IPS DF 6.9 (cell line): ENCODE data around the gene SPHK2.
A peak's percentile ranks its signal among the peaks of the same experiment; 100 is the strongest.
"Not testable (repeated sequence)": the region's sequence is repeated elsewhere in the genome, so short reads cannot be mapped to it uniquely, and the experiment has no call there.

Experiments
- DNase-seq: peaks from one replicate; pipeline ENCODE4 v3.0.0-alpha.2; 2013; ENCODE audit warnings: low read depth, low spot score
- H3K27ac ChIP-seq: one replicate; pipeline ENCODE4 v1.5.1; 2013; ENCODE audit warnings: low read length, control low read depth
- H3K27me3 ChIP-seq: 2 replicates; pipeline ENCODE4 v1.6.1; 2013; ENCODE audit warnings: mild to moderate bottlenecking, low read length; ENCODE audit not compliant: control insufficient read depth, insufficient read depth
- H3K36me3 ChIP-seq: 2 replicates; pipeline ENCODE4 v1.6.1; 2013; ENCODE audit warnings: low read length; ENCODE audit not compliant: control insufficient read depth, insufficient read depth
- H3K4me1 ChIP-seq: 2 replicates; pipeline ENCODE4 v1.6.1; 2013; ENCODE audit warnings: low read length; ENCODE audit not compliant: control insufficient read depth, insufficient read depth
- H3K4me3 ChIP-seq: 2 replicates; pipeline ENCODE4 v1.5.1; 2013; ENCODE audit warnings: mild to moderate bottlenecking, low read length
- H3K9me3 ChIP-seq: 2 replicates; pipeline ENCODE4 v1.6.1; 2013; ENCODE audit warnings: low read length, inconsistent platforms; ENCODE audit not compliant: control insufficient read depth, insufficient read depth
- WGBS: extraction: QIAGEN DNeasy Blood & Tissue Kit; methylation state at CpG from one replicate; pipeline ENCODE4 v1.1.7; 2013; ENCODE audit warnings: mixed read lengths, missing lambda C conversion rate; ENCODE audit not compliant: insufficient read length, insufficient coverage; 5-methylcytosine and 5-hydroxymethylcytosine counted together

The SPHK2 gene

DNA sequence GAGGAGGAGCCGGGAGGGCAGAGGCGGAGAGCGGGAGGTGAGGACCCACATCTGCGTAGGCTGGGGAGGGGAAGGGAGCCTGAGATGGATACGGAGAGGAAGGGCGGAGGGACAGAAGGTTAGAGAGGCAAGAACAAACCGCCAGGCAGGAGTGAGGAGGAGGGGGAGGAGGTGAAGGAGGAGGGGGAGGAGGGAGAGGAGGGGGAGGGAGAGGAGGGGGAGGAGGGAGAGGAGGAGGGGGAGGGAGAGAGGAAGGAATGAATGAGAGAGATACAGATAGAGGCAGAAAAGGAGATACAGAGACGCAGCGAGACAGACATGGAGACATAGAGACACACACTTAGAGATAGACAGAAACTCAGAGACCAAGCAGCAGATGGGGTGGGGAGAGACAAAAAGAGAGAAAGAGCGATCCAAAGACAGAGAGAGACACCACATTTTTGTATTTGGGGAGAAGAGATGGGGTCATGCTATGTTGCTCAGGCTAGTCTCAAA, 27.5 kb downstream of the SPHK2 start:
- Histone ChIP-seq H3K4me3 (no peak overlapping the region; the same call in 1 of the 2 replicates), H3K27me3 (no peaks in the 10 kb centered on the region), H3K36me3 (no peaks in the 10 kb centered on the region), H3K4me1 (no peaks in the 10 kb centered on the region), H3K27ac (no peak overlapping the region), H3K9me3 (no peaks in the 10 kb centered on the region)
- peak; percentile 83 for DNase-seq
- WGBS, result no CpG with 5 or more reads among the region's 10 CpGs

DNA sequence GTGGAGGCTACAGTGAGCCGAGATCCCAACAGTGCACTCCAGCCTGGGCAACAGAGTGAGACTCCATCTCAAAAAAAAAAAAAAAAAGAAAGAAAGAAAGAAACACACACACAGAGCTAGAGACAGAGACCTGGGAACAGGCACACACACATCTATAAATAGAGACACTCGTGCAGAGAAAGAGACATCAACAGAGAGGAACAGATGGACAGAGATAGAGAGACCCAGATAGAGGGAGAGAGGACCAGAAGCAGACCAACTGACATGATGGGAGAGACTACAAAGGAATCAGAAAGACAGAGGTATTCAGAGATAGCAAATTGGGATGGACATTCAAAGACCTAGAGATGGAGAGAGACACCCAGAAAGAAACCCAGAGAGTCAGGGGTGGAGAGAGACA, 28.8 kb downstream of the SPHK2 start:
- no CpG with 5 or more reads among the region's 2 CpGs for WGBS
- H3K4me3 ChIP-seq, result no peak overlapping the region
- no peaks in the 10 kb centered on the region for H3K9me3 ChIP-seq
- no peaks in the 10 kb centered on the region for H3K4me1 ChIP-seq
- H3K36me3 ChIP-seq, result no peaks in the 10 kb centered on the region
- no peaks in the 10 kb centered on the region for H3K27me3 ChIP-seq
- no peak overlapping the region for H3K27ac ChIP-seq
- DNase-seq, result no peak

DNA sequence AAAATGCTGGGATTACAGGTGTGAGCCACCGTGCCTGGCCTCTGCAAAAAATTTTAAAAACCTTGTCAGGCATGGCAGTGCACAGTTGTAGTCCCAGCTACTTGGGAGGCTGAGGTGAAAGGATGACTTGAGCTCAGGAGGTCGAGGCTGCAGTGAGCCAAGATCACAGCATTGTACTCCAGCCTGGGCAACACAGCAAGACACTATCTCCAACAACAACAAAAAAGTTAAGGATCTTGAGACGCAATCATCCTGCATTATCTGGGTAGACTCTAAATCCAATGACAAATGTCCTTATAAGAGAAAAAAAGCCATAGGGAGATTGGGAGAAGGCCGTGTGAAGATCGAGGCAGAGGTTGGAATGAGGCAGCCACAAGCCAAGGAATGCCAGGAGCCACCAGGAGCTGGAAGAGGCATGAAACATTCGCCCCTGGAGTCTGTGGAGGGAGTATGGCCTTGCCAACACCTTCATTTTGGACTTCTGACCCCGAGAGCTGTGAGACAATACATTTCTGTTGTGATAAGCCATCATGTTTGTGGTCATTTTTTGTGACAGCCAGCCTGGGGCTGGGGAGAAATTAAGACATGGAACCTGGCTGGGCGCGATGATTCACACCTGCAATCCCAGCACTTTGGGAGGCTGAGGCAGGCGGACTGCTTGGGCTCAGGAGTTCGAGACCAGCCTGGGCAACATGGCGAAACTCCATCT, 31.8 kb downstream of the SPHK2 start:
- Histone ChIP-seq H3K36me3 (no peaks in the 10 kb centered on the region), H3K4me1 (no peaks in the 10 kb centered on the region), H3K27ac (no peak overlapping the region), H3K9me3 (no peaks in the 10 kb centered on the region), H3K4me3 (no peak overlapping the region), H3K27me3 (no peaks in the 10 kb centered on the region)
- WGBS, result no CpG with 5 or more reads among the region's 12 CpGs
- no peak for DNase-seq

DNA sequence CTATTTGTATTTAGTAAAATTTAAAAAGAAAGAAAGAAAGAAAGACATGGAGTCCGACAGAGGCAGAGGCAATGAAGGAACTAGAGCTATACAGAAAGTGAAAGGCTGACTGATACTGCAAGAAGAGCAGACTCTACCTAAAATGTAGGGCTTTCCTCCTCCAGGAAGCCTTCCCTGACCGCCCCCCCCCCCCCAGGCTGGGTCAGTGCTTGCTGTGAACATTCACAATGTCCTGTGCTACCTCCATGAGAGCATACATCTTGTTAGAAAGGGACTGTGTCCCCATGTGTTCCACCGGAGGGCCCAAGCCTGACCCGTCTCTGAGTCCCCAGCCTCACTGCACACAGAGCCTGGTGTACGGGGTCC, 32.4 kb downstream of the SPHK2 start:
- Histone ChIP-seq H3K4me3 (no peak overlapping the region), H3K27ac (no peak overlapping the region), H3K27me3 (no peaks in the 10 kb centered on the region), H3K36me3 (no peaks in the 10 kb centered on the region), H3K9me3 (no peaks in the 10 kb centered on the region), H3K4me1 (no peaks in the 10 kb centered on the region)
- WGBS, result no CpG with 5 or more reads among the region's 5 CpGs
- no peak for DNase-seq

DNA sequence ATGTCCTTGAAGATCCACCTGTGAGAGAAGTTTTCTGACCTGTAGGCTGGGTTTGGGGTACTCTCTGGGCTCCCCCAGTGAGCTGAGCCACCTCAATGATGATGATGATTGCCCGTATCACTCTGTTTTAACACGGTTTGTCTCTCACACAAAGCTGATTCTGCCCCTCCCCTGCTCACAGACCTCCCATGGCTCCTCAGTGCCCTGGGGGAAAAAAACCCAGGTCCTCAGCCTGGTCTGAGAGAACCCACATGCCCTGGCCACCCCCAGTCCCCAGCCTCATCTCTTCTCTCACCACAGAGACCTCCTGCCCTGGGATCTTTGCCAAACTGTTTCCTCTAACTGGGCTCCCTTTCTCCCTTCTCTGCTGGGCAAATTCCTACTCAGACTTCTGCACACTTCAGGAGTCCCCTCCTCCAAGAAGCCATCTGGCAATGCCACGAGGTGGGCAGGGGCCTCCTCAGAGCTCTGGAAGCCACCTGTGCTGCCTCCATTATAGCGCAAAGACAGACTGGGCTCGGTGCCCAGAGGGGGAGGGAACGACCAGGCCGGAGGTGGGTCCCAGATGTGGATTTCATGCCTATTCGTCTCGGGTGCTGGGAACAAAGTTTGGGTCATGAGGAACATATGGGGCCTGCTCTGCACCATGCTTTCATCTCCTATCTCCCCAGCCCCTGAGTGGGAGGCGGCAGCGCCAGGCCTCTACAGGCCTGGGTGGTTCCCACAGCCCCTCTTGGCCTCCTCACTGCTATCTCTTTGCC, 35.2 kb downstream of the SPHK2 start:
- no peak for DNase-seq
- Histone ChIP-seq H3K27me3 (no peaks in the 10 kb centered on the region), H3K9me3 (no peaks in the 10 kb centered on the region)

DNA sequence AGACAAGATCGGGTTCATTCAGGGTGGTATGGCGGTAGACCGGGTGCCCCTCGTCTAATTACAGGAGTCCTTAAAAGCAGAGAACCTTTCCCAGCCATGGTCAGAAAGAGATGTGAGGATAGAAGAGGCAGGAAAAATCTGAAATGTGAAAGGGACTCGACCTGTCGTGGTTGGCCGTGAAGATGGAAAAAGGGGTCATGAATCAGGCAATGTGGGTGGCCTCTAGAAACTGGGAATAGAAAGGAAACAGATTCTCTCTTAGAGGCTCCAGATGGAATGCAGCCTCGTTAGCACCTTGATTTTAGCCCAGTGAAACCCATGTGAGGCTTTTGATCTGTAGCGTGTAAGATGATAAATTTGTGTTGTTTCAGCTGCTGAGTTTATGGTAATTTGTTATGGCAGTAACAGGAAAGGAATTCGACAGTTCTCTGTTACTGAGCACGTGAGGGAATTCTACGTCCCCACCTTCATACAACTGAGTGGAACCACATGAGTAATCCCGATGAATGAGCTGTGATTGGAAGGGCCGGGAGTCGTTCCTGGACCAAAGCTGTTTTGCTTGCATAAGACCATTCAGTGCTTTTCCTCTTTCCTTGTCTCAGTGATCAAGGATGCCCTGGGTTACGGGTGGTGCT, 37.7 kb downstream of the SPHK2 start:
- Histone ChIP-seq H3K27me3 (no peaks in the 10 kb centered on the region), H3K4me3 (no peak overlapping the region), H3K36me3 (no peaks in the 10 kb centered on the region), H3K4me1 (no peaks in the 10 kb centered on the region), H3K9me3 (no peaks in the 10 kb centered on the region), H3K27ac (no peak overlapping the region)
- no peak for DNase-seq
- no CpG with 5 or more reads among the region's 16 CpGs for WGBS

More for the DNA sequence above, 35.2 kb downstream of the SPHK2 start:
- H3K4me3 ChIP-seq, result no peak overlapping the region
- H3K36me3 ChIP-seq, result no peaks in the 10 kb centered on the region
- WGBS, result no CpG with 5 or more reads among the region's 11 CpGs
- H3K4me1 ChIP-seq, result no peaks in the 10 kb centered on the region
- no peak overlapping the region for H3K27ac ChIP-seq

DNA sequence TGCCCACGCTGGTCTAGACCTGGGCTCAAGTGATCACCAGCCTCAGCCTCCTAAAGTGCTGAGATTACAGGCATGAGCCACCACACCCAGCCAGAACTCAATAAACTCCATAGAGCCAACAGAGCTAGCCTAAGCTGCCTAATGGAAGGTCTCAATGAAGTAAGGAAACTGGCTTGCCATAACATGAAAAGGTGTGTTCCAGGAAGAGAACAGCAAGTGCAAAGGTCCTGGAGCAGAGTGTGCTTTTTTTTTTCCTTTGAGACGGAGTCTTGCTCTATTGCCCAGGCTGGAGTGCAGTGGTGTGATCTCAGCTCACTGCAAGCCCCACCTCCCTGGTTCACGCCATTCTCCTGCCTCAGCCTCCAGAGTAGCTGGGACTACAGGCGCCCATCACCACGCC, 38.5 kb downstream of the SPHK2 start:
- not testable (repeated sequence) for H3K9me3 ChIP-seq

DNA sequence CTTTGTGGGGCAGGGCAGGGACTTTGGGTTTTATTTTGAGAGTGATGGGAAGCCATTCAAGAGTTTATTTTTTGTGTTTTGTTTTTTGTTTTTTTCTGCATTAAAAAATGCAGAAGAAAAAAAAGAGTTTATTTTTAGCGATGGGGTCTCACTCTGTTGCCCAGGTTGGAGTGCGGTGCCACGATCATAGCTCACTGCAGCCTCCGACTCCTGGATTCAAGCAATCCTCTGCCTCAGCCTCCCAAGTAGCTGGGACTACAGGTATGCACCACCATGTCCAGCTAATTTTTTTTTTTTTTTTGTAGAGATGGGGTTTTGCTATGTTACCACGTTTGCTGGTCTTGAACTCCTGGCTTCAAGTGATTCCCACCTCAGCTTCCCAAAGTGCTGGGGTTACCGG, 39.2 kb downstream of the SPHK2 start:
- H3K36me3 ChIP-seq, result no peaks in the 10 kb centered on the region
- no peaks in the 10 kb centered on the region for H3K9me3 ChIP-seq
- WGBS, result no CpG with 5 or more reads among the region's 6 CpGs
- H3K27ac ChIP-seq, result no peak overlapping the region
- DNase-seq, result no peak
- H3K4me3 ChIP-seq, result no peak overlapping the region
- no peaks in the 10 kb centered on the region for H3K27me3 ChIP-seq
- no peaks in the 10 kb centered on the region for H3K4me1 ChIP-seq

More for the DNA sequence above, 38.5 kb downstream of the SPHK2 start:
- H3K36me3 ChIP-seq, H3K27ac ChIP-seq, H3K27me3 ChIP-seq, H3K4me1 ChIP-seq, H3K4me3 ChIP-seq, DNase-seq: not testable (repeated sequence)
- no CpG with 5 or more reads among the region's 5 CpGs for WGBS

DNA sequence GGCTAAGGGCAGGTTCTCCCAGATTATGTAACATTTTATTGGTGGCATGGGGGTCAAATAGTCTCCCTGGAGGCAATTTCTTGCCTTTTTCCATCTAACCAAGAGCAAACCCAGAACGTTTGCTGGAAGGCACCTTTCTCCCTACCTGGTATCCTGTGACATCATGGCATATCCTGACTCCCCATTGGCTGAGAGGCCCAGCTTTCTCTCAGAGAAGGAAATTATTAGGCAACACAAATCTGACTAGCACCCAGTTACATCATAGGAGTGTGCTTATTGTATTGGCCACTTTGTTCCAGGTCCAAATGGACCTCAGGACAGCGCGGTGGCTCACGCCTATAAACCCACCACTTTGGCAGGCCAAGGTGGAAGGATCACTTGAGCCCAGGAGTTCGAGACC, 40.5 kb downstream of the SPHK2 start:
- Histone ChIP-seq H3K27me3 (no peaks in the 10 kb centered on the region), H3K36me3 (no peaks in the 10 kb centered on the region), H3K4me3 (no peak overlapping the region), H3K27ac (no peak overlapping the region), H3K4me1 (no peaks in the 10 kb centered on the region), H3K9me3 (no peaks in the 10 kb centered on the region)
- WGBS, result no CpG with 5 or more reads among the region's 5 CpGs
- no peak for DNase-seq

DNA sequence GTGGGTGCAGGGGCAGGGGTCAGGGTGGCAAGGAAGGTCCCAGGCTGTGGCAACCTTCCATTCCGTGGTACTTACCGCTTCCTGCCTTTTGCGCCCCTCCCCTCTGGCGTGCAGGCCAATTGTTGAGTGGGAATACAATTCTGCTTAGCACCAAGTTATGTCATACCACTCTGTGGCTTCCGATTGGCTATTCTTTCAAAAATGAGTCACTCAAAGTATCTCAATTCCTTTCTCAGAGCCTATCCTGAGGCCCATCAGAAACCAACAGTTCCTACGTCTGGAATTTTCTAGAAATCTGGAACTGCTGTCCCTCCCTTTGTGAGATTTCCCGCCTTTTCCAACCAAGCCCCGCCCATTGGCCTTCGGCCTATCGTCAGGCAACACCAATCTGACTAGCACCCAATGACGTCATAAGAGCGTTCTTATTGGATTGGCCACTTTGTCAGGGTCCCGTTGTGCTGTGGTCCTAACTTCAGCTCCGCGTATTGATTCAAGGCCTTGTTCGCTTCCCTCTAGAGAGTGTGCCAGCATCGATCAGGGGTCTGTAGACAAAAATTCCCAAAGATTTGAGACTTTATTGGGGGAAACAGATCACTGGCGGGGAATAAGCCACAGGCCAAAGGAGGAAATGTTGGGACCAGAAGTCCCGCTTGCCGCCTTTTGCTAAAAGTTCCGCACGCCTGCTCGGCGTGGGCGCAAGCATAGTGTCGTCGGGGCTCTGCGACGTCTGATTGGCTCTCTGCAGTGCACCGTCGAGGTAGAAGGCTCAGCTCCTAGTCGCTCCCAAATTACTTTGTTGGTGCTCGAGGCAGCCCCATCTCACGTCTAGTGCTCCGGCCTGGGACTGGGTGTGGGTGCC, 41.8 kb downstream of the SPHK2 start:
- Histone ChIP-seq H3K4me1 (no peaks in the 10 kb centered on the region), H3K36me3 (no peaks in the 10 kb centered on the region), H3K4me3 (no peak overlapping the region), H3K27ac (no peak overlapping the region), H3K27me3 (no peaks in the 10 kb centered on the region), H3K9me3 (no peaks in the 10 kb centered on the region)
- DNase-seq, result peak; percentile 85
- WGBS, result no CpG with 5 or more reads among the region's 35 CpGs
